Glutamatergic neuron (in vitro differentiated cells): ENCODE results near the gene C6orf89. TPM values are rescaled to one million over a fixed set of nuclear protein-coding genes. Genes with fewer than 3 reads are reported as not detected.
"Not testable (repeated sequence)": the region's sequence is repeated elsewhere in the genome, so short reads cannot be mapped to it uniquely, and the experiment has no call there.

ENCODE experiments used
- DNase-seq: peaks from one replicate; pipeline ENCODE4 v3.0.0; 2022
- H3K27ac Mint-ChIP-seq: one replicate; pipeline ENCODE4 v1.8.0; 2020; ENCODE audit warnings: mild to moderate bottlenecking, mixed read lengths, inconsistent platforms; ENCODE audit not compliant: unreplicated experiment
- H3K27me3 Mint-ChIP-seq: one replicate; pipeline ENCODE4 v1.8.0; 2020; ENCODE audit warnings: mild to moderate bottlenecking, moderate library complexity, mixed read lengths, inconsistent platforms; ENCODE audit not compliant: unreplicated experiment
- H3K36me3 Mint-ChIP-seq: one replicate; pipeline ENCODE4 v1.8.0; 2020; ENCODE audit warnings: mild to moderate bottlenecking, mixed read lengths, inconsistent platforms; ENCODE audit not compliant: unreplicated experiment
- H3K4me1 Mint-ChIP-seq: one replicate; pipeline ENCODE4 v1.8.0; 2020; ENCODE audit warnings: mild to moderate bottlenecking, low read depth, mixed read lengths, inconsistent platforms; ENCODE audit not compliant: unreplicated experiment
- H3K4me3 Mint-ChIP-seq: one replicate; pipeline ENCODE4 v1.8.0; 2020; ENCODE audit warnings: mild to moderate bottlenecking, mixed read lengths, inconsistent platforms; ENCODE audit not compliant: unreplicated experiment
- H3K9me3 Mint-ChIP-seq: one replicate; pipeline ENCODE4 v1.8.0; 2020; ENCODE audit warnings: mild to moderate bottlenecking, moderate library complexity, mixed read lengths, inconsistent platforms; ENCODE audit not compliant: unreplicated experiment
- CTCF ChIP-seq: fragments of 200-600 bp; sonication (generic); IDR thresholded peaks from one replicate; pipeline ENCODE4 v1.5.0; 2021; ENCODE audit not compliant: partially characterized antibody, unreplicated experiment
- total RNA-seq: library from RNA; stranded (reverse); fragmentation: NEBNext Ultra II Directional; extraction: Animal tissue kit (Norgen Biotek cat#: 25700); gene quantifications from one replicate; pipeline ENCODE4 v1.2.1, GENCODE V29; 2021; ENCODE audit not compliant: unreplicated experiment

Gene C6orf89
- total RNA-seq, 1 donor from 2014 or later: 57.0 TPM

DNA sequence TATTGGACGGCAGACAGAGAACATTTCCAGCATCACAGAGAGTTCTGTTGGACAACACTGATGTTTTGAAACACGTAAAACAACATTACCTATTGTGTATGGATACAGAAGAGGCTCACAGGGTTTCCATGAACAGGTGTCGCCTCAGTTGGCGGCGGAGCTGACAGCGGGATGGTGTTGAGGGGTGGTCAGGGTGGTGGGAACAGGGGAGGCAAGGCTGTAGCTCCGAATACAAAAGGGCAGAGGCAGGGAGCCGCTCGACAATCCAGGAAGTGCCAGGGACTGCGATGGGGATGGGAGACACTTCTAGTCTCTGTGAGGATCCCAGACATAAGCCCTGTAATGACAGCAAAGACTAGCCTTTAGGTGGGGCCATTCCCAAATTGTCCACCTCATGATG, 54.3 kb downstream of the C6orf89 start:
- no peaks in the 10 kb centered on the region for H3K4me1 Mint-ChIP-seq
- H3K27me3 Mint-ChIP-seq: peaks cover 3% of the 10 kb centered on the region
- peaks cover 5% of the 10 kb centered on the region for H3K9me3 Mint-ChIP-seq
- H3K27ac Mint-ChIP-seq: no peak overlapping the region
- TF ChIP-seq CTCF: no peak
- peaks cover 9% of the 10 kb centered on the region for H3K36me3 Mint-ChIP-seq
- DNase-seq: no peak
- H3K4me3 Mint-ChIP-seq: no peak overlapping the region

DNA sequence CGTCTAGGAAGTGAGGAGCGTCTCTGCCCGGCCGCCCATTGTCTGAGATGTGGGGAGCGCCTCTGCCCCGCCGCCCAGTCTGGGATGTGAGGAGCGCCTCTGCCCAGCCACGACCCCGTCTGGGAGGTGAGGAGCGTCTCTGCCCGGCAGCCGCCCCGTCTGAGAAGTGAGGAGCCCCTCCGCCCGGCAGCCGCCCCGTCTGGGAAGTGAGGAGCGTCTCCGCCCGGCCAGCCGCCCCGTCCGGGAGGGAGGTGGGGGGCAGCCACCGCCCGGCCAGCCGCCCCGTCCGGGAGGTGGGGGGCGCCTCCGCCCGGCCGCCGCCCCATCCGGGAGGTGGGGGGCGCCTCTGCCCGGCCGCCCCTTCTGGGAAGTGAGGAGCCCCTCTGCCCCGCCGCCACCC, 55.8 kb downstream of the C6orf89 start:
- H3K9me3 Mint-ChIP-seq, H3K27me3 Mint-ChIP-seq, H3K4me1 Mint-ChIP-seq, DNase-seq, H3K36me3 Mint-ChIP-seq, H3K4me3 Mint-ChIP-seq, H3K27ac Mint-ChIP-seq: not testable (repeated sequence)

DNA sequence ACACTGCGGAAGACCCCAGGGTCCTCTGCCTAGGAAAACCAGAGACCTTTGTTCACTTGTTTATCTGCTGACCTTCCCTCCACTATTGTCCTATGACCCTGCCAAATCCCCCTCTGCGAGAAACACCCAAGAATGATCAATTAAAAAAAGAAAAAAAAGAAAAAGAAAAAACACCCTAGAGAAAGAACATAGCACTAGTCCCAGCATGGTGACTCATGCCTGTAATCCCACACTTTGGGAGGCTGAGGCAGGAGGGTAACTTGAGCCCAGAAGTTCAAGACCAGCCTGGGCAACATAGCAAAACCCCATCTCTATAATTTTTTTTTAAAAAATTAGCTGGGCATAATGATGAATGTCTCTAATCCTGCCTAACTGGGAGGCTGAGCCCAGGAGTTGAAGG, 56.6 kb downstream of the C6orf89 start:
- peak overlapping the region; percentile 70 for H3K27ac Mint-ChIP-seq
- not testable (repeated sequence) for H3K27me3 Mint-ChIP-seq, H3K36me3 Mint-ChIP-seq, H3K4me1 Mint-ChIP-seq, H3K9me3 Mint-ChIP-seq, H3K4me3 Mint-ChIP-seq, DNase-seq

GRCh38 chr6:36944650-36945049, 58.9 kb downstream of the C6orf89 start:
- Mint-ChIP-seq H3K27ac (no peak overlapping the region), H3K36me3 (peaks cover 5% of the 10 kb centered on the region), H3K4me1 (no peaks in the 10 kb centered on the region)

DNA sequence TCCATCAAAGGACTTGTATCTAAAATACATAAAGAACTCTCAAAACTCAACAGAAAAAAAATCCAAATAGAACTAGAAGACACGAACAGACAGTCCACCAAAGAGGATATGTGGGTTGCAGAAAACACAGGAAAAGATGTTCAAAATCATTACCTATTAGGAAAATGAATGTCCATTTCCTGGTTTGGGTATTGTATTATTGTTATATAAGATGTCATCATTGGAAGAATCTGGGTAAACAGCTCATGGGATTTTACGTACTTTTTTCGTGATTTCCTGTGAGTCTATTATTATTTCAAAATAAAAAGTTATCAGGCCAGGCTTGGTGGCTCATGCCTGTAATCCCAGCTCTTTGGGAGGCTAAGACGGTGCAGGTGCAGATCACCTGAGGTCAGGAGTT, 59.5 kb downstream of the C6orf89 start:
- Mint-ChIP-seq H3K9me3 (peaks cover 2% of the 10 kb centered on the region), H3K27ac (no peak overlapping the region), H3K4me3 (no peak overlapping the region), H3K4me1 (no peaks in the 10 kb centered on the region), H3K36me3 (peaks cover 2% of the 10 kb centered on the region), H3K27me3 (peaks cover 1% of the 10 kb centered on the region)
- DNase-seq: no peak
- TF ChIP-seq CTCF: no peak

More at GRCh38 chr6:36944650-36945049, 58.9 kb downstream of the C6orf89 start:
- H3K9me3 Mint-ChIP-seq: peaks cover 2% of the 10 kb centered on the region
- peaks cover 1% of the 10 kb centered on the region for H3K27me3 Mint-ChIP-seq
- no peak for DNase-seq
- no peak overlapping the region for H3K4me3 Mint-ChIP-seq
- no peak for TF ChIP-seq CTCF

DNA sequence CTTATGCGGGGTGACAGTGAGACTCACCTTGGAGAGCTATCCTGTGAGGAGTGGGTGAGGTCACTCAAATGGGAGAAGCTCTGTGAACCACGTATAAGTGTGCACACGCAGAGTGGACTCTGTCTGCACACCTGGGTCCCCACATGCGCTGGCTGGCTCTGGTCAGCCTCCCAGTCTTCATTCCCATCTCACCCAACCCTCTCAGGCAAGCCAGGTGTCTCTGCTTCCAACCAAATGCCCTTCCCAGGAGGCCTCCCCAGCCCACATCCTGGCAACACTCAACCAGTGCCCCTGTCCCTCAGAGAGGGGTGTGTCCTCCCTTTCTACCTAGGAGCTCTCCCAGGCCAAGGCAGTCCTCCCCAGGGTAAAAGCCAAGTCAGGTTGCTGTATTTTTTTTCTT, 60.8 kb downstream of the C6orf89 start:
- peaks cover 1% of the 10 kb centered on the region for H3K27me3 Mint-ChIP-seq
- no peaks in the 10 kb centered on the region for H3K36me3 Mint-ChIP-seq
- H3K27ac Mint-ChIP-seq: no peak overlapping the region
- TF ChIP-seq CTCF: no peak
- DNase-seq: no peak
- no peak overlapping the region for H3K4me3 Mint-ChIP-seq
- H3K9me3 Mint-ChIP-seq: no peaks in the 10 kb centered on the region
- H3K4me1 Mint-ChIP-seq: no peaks in the 10 kb centered on the region
